HEK293 (cell line): ENCODE measurements around the gene TOMM70.

Source experiments
- CTCF ChIA-PET: fragments of 350-600 bp; formaldehyde crosslinking; extraction: SDS; loops from one replicate; lab custom pipeline; 2021; ENCODE audit warnings: antibody characterized with exemption; lab: Yijun Ruan, JAX
- POLR2A ChIA-PET: fragments of 300-600 bp; formaldehyde crosslinking; extraction: SDS; loops from one replicate; lab custom pipeline; 2020; ENCODE audit warnings: antibody characterized with exemption, inconsistent platforms; lab: Yijun Ruan, JAX
- H3K27ac ChIP-seq: fragments of 200-500 bp; sonication (Bioruptor generic); 2 replicates; pipeline ENCODE4 v1.5.1; 2014; ENCODE audit warnings: low read depth, low read length, control low read depth, inconsistent platforms; ENCODE audit errors: extremely low read depth
- H3K36me3 ChIP-seq, 2 experiments: fragments of 200-500 bp in 1 of 2; sonication (Bioruptor generic) in 1 of 2; 1 replicate in 1 of 2; 2 replicates in 1 of 2; pipeline ENCODE4 v1.5.1; 2014 to 2017; ENCODE audit warnings: inconsistent platforms in 2 of 2, low read length in 2 of 2; ENCODE audit not compliant: control insufficient read depth in 2 of 2, insufficient read depth in 1 of 2
- H3K4me1 ChIP-seq: fragments of 200-500 bp; sonication (Bioruptor generic); 2 replicates; pipeline ENCODE4 v1.5.1; 2014; ENCODE audit warnings: mild to moderate bottlenecking, low read length, inconsistent platforms; ENCODE audit not compliant: control insufficient read depth, insufficient read depth
- H3K4me3 ChIP-seq: 2 replicates; pipeline ENCODE4 v1.5.1; 2011; ENCODE audit warnings: low read depth, mild to moderate bottlenecking, control low read depth, low read length, moderate library complexity
- H3K9me3 ChIP-seq: fragments of 200-500 bp; sonication (Bioruptor generic); 2 replicates; pipeline ENCODE4 v1.5.1; 2014; ENCODE audit warnings: low read depth, low read length, inconsistent platforms; ENCODE audit not compliant: control insufficient read depth, insufficient read depth
- HOXC10 ChIP-seq: sonication (generic); formaldehyde crosslinking; IDR thresholded peaks from 2 replicates; pipeline ENCODE4 v1.8.1; 2023; ENCODE audit warnings: mild to moderate bottlenecking, missing genetic modification reagents
- ZBTB48 ChIP-seq: fragments of 450-650 bp; formaldehyde crosslinking; IDR thresholded peaks from 2 replicates; pipeline ENCODE4 v1.5.1; 2016; ENCODE audit warnings: missing biosample characterization, missing genetic modification characterization
- ZNF654 ChIP-seq: fragments of 450-650 bp; formaldehyde crosslinking; IDR thresholded peaks from 2 replicates; pipeline ENCODE4 v1.5.1; 2016; ENCODE audit warnings: low read depth, missing biosample characterization, missing genetic modification characterization
- TF ChIP-seq, protein P1 (sequence below): fragments of 450-650 bp; formaldehyde crosslinking; IDR thresholded peaks from 2 replicates; pipeline ENCODE4 v1.5.1; 2016; ENCODE audit warnings: missing biosample characterization, missing genetic modification characterization

The TOMM70 gene

DNA sequence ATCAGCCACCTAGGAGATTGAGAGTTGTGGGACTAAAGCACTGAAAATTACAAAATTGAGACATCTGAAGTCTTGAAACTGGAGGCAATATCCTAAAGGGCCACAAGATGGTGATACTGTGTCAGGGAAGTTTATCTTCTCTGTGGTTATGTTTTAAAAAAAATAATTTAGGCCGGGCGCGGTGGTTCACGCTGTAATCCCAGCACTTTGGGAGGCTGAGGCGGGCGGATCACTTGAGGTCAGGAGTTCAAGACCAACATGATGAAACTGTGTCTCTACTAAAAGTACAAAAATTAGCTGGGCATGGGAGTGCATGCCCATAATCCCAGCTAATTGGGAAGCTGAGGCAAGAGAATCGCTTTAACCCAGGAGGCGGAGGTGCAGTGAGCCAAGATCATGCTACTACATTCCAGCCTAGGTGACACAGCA, 84.2 kb downstream of the TOMM70 start:
- peaks cover 0 to 18% of the 10 kb centered on the region in 2 experiments; a peak in 1 of 3 replicates for H3K36me3 ChIP-seq
- ChIA-PET CTCF (interaction anchor here (0.6 to 2.2 kb wide), 12 partner anchors 10 to 577 kb away, joined by 3 to 9 read pairs (median 4); no protein-coding TSS in a partner anchor), POLR2A (no interaction called here)
- H3K9me3 ChIP-seq = no peaks in the 10 kb centered on the region
- TF ChIP-seq, protein P1, sequence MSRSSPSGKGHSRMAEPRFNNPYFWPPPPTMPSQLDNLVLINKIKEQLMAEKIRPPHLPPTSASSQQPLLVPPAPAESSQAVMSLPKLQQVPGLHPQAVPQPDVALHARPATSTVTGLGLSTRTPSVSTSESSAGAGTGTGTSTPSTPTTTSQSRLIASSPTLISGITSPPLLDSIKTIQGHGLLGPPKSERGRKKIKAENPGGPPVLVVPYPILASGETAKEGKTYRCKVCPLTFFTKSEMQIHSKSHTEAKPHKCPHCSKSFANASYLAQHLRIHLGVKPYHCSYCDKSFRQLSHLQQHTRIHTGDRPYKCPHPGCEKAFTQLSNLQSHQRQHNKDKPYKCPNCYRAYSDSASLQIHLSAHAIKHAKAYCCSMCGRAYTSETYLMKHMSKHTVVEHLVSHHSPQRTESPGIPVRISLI (tag by site-specific recombination) = 0 out of 2 replicates have a peak, but pooled peaks have one; percentile 25
- no peak for TF ChIP-seq HOXC10 (CRISPR knock-in tag)
- TF ChIP-seq ZBTB48 (tag by site-specific recombination) = no peak
- TF ChIP-seq ZNF654 (tag by site-specific recombination) = peak; percentile 71
- H3K4me3 ChIP-seq = no peak overlapping the region
- H3K27ac ChIP-seq = no peak overlapping the region
- H3K4me1 ChIP-seq = no peaks in the 10 kb centered on the region
